Spleen (tissue), 7 donors: ENCODE data around the gene DCUN1D3.

Experiments used
- POLR2A ChIP-seq, 3 donors: fragments of 450-650 bp; IDR thresholded peaks; one replicate each; pipeline ENCODE4 v1.5.1; 2017; ENCODE audit warnings: antibody characterized with exemption in 3 of 3, mild to moderate bottlenecking in 1 of 3
- POLR2AphosphoS5 ChIP-seq, 3 donors: sonication (generic); formaldehyde crosslinking; IDR thresholded peaks; one replicate each; pipeline ENCODE4 v1.5.1; 2017; ENCODE audit warnings: antibody characterized with exemption in 3 of 3
- TF ChIP-seq, protein P1 (sequence below), 11 experiments: fragments of 200-600 bp in 7 of 11; fragments of 450-650 bp in 4 of 11; sonication (generic) in 4 of 11; IDR thresholded peaks in 8 of 11; conservative IDR thresholded peaks in 3 of 11; 1 replicate in 7 of 11; 2 replicates in 4 of 11; pipeline versions ENCODE4 v1.4.0 to v1.8.0; 2016 to 2021; ENCODE audit warnings: antibody characterized with exemption in 11 of 11, inconsistent platforms in 4 of 11, mild to moderate bottlenecking in 1 of 11
- donor health status: DM: no; HTN: no; CAD: no; lungs with moderate emphysema.
- donor health status: DM: no; HTN: no; CAD: no.
- donor health status: DM: no; HTN: no; CAD: no.

DNA sequence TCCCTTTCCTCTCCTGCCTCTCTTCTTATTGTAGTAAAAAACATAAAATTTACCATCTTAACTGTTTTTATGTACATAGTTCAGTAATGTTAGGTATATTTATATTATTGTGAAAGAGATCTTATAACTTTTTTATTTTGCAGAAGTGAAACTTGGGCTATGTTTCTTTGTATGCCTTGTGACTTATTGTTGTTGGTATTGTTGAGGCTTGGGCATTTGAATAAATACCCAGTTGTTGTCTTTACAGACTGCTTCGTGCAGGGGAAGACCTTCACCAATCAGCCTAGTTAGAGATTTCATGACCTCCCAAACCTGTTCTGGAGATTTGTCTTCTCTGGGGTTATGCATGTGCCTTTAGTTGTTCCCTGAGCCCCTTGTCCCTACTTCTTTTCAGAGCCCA is 61.9 kb downstream of the DCUN1D3 start:
- TF ChIP-seq POLR2A (IDR thresholded peaks at IDR 0.05), result no peak
- TF ChIP-seq, protein P1, sequence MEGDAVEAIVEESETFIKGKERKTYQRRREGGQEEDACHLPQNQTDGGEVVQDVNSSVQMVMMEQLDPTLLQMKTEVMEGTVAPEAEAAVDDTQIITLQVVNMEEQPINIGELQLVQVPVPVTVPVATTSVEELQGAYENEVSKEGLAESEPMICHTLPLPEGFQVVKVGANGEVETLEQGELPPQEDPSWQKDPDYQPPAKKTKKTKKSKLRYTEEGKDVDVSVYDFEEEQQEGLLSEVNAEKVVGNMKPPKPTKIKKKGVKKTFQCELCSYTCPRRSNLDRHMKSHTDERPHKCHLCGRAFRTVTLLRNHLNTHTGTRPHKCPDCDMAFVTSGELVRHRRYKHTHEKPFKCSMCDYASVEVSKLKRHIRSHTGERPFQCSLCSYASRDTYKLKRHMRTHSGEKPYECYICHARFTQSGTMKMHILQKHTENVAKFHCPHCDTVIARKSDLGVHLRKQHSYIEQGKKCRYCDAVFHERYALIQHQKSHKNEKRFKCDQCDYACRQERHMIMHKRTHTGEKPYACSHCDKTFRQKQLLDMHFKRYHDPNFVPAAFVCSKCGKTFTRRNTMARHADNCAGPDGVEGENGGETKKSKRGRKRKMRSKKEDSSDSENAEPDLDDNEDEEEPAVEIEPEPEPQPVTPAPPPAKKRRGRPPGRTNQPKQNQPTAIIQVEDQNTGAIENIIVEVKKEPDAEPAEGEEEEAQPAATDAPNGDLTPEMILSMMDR (IDR thresholded peaks at IDR 0.05 in 8 of 11, conservative IDR thresholded peaks at IDR 0.05 in 3 of 11), result no peak
- no peak for TF ChIP-seq POLR2AphosphoS5 (IDR thresholded peaks at IDR 0.05)
